Keratinocyte (primary cell): Measurements from ENCODE around the gene SHMT2.

Experiments used
- CTCF ChIP-seq, 3 experiments: IDR thresholded peaks in 1 of 3; conservative IDR thresholded peaks in 1 of 3; optimal IDR thresholded peaks in 1 of 3; 2 replicates in 2 of 3; 3 replicates in 1 of 3; pipeline versions ENCODE3 to v1.5.1; 2011; ENCODE audit warnings: low read length in 3 of 3, mild to moderate bottlenecking in 3 of 3, moderate library complexity in 2 of 3, control low read depth in 1 of 3, inconsistent platforms in 1 of 3; ENCODE audit not compliant: insufficient read depth in 2 of 3; ENCODE audit errors: extremely low read depth in 1 of 3
- EZH2 ChIP-seq: IDR thresholded peaks from one replicate; pipeline ENCODE4 v1.6.1; 2012; ENCODE audit warnings: inconsistent platforms, mild to moderate bottlenecking, low read length, moderate library complexity

GRCh38 chr12:57238854-57239554 is 9.5 kb downstream of the SHMT2 start:
- TF ChIP-seq CTCF (optimal IDR thresholded peaks at IDR 0.05 in 1 of 3, IDR thresholded peaks at IDR 0.05 in 1 of 3, conservative IDR thresholded peaks at IDR 0.05 in 1 of 3; ENCODE audit: extremely low read depth in 1 of 3, insufficient read depth in 2 of 3, low read length in 3 of 3) (peak in 2 of 3 experiments; percentile 99 to 100), EZH2 (no peak)
